A673 (cell line): ENCODE measurements around the gene NPS.

Experiments
- CTCF ChIP-seq: fragments of 300-800, 200-600 bp; sonication (generic); conservative IDR thresholded peaks from 2 replicates; pipeline ENCODE4 v1.5.1; 2017; ENCODE audit warnings: low read depth, mild to moderate bottlenecking, antibody characterized with exemption, low read length, moderate library complexity, mixed read lengths
- EZH2 ChIP-seq: fragments of 200-600 bp; sonication (generic); IDR thresholded peaks from 2 replicates; pipeline ENCODE4 v1.6.1; 2017; ENCODE audit warnings: borderline replicate concordance, low read depth, mild to moderate bottlenecking, mixed read lengths, antibody characterized with exemption, low read length; ENCODE audit not compliant: poor library complexity, severe bottlenecking

GRCh38 chr10:127578961-127579305 lies 29.8 kb downstream of the NPS start:
- no peak for TF ChIP-seq CTCF
- no peak for TF ChIP-seq EZH2
